ENCODE results near the gene COL6A2. TPM values are rescaled to one million over a fixed set of nuclear protein-coding genes. Genes with fewer than 3 reads are reported as not detected.
A peak's percentile ranks its signal among the peaks of the same experiment; 100 is the strongest.

Gene COL6A2
- total RNA-seq, 1 donor from 2014 or later, result 114 TPM

GRCh38 chr21:46119637-46120271 lies 21.8 kb downstream of the COL6A2 start:
- no peaks in the 10 kb centered on the region for H3K9me3 Mint-ChIP-seq
- DNase-seq (ENCODE audit: extremely low spot score, unreplicated experiment), result peak; percentile 67
- no peaks in the 10 kb centered on the region for H3K4me1 Mint-ChIP-seq (ENCODE audit: unreplicated experiment)
- H3K27ac Mint-ChIP-seq, result no peak overlapping the region
- TF ChIP-seq CTCF (conservative IDR thresholded peaks at IDR 0.05), result no peak
- peaks cover 3% of the 10 kb centered on the region for H3K36me3 Mint-ChIP-seq
- H3K4me3 Mint-ChIP-seq, result no peak overlapping the region
- H3K27me3 Mint-ChIP-seq, result no peaks in the 10 kb centered on the region

GRCh38 chr21:46120301-46121285 lies 22.7 kb downstream of the COL6A2 start:
- no peak for TF ChIP-seq CTCF (conservative IDR thresholded peaks at IDR 0.05)
- no peak overlapping the region for H3K27ac Mint-ChIP-seq

GRCh38 chr21:46121286-46122221 lies 23.6 kb downstream of the COL6A2 start:
- H3K4me1 Mint-ChIP-seq (ENCODE audit: unreplicated experiment), result no peaks in the 10 kb centered on the region
- peak; percentile 64 for DNase-seq (ENCODE audit: extremely low spot score, unreplicated experiment)
- no peaks in the 10 kb centered on the region for H3K9me3 Mint-ChIP-seq
- H3K36me3 Mint-ChIP-seq, result peaks cover 3% of the 10 kb centered on the region
- no peak overlapping the region for H3K4me3 Mint-ChIP-seq
- H3K27ac Mint-ChIP-seq, result no peak overlapping the region
- no peak for TF ChIP-seq CTCF (conservative IDR thresholded peaks at IDR 0.05)
- H3K27me3 Mint-ChIP-seq, result no peaks in the 10 kb centered on the region

More at GRCh38 chr21:46120301-46121285, 22.7 kb downstream of the COL6A2 start:
- Mint-ChIP-seq H3K36me3 (peaks cover 3% of the 10 kb centered on the region), H3K9me3 (no peaks in the 10 kb centered on the region), H3K4me3 (no peak overlapping the region), H3K4me1 (ENCODE audit: unreplicated experiment) (no peaks in the 10 kb centered on the region), H3K27me3 (no peaks in the 10 kb centered on the region)
- DNase-seq (ENCODE audit: extremely low spot score, unreplicated experiment), result peak; percentile 61

GRCh38 chr21:46122237-46122671 lies 24.3 kb downstream of the COL6A2 start:
- H3K4me1 Mint-ChIP-seq (ENCODE audit: unreplicated experiment), result no peaks in the 10 kb centered on the region
- peaks cover 3% of the 10 kb centered on the region for H3K36me3 Mint-ChIP-seq
- H3K4me3 Mint-ChIP-seq, result no peak overlapping the region
- no peaks in the 10 kb centered on the region for H3K9me3 Mint-ChIP-seq
- no peaks in the 10 kb centered on the region for H3K27me3 Mint-ChIP-seq
- H3K27ac Mint-ChIP-seq, result no peak overlapping the region
- TF ChIP-seq CTCF (conservative IDR thresholded peaks at IDR 0.05), result no peak
- DNase-seq (ENCODE audit: extremely low spot score, unreplicated experiment), result peak; percentile 62
